GM23248 (cell line): Measurements from ENCODE around the gene MYL7. TPM values are rescaled to one million over a fixed set of nuclear protein-coding genes. Genes with fewer than 3 reads are reported as not detected.

ENCODE experiments used
- DNase-seq: peaks from one replicate; pipeline ENCODE4 v3.0.0-alpha.2; 2015
- H2AFZ ChIP-seq: fragments of 200-600 bp; sonication (generic); 2 replicates; pipeline ENCODE4 v1.6.1; 2016; ENCODE audit warnings: antibody characterized with exemption
- H3F3A ChIP-seq: fragments of 200-600 bp; sonication (generic); 2 replicates; pipeline ENCODE4 v1.6.1; 2016; ENCODE audit warnings: mild to moderate bottlenecking, antibody characterized with exemption, mixed run types; ENCODE audit not compliant: insufficient read depth
- H3K27ac ChIP-seq: fragments of 200-600 bp; sonication (generic); 2 replicates; pipeline ENCODE4 v1.5.1; 2016; ENCODE audit warnings: mild to moderate bottlenecking
- H3K27me3 ChIP-seq: fragments of 200-600 bp; sonication (generic); replicated peaks from 2 replicates; pipeline ENCODE4 v1.6.1; 2016; ENCODE audit warnings: mild to moderate bottlenecking; ENCODE audit not compliant: insufficient read depth
- H3K36me3 ChIP-seq: fragments of 200-600 bp; sonication (generic); 2 replicates; pipeline ENCODE4 v1.6.1; 2016; ENCODE audit warnings: low read depth, mild to moderate bottlenecking
- H3K4me1 ChIP-seq: fragments of 200-600 bp; sonication (generic); 2 replicates; pipeline ENCODE4 v1.6.1; 2016; ENCODE audit warnings: mild to moderate bottlenecking; ENCODE audit not compliant: insufficient read depth
- H3K4me2 ChIP-seq: fragments of 200-600 bp; sonication (generic); one replicate; pipeline ENCODE4 v1.6.1; 2016; ENCODE audit warnings: mild to moderate bottlenecking; ENCODE audit not compliant: unreplicated experiment
- H3K4me3 ChIP-seq: fragments of 200-600 bp; sonication (generic); 2 replicates; pipeline ENCODE4 v1.5.1; 2016; ENCODE audit warnings: mild to moderate bottlenecking
- H3K79me2 ChIP-seq: fragments of 200-600 bp; sonication (generic); 2 replicates; pipeline ENCODE4 v1.6.1; 2016; ENCODE audit warnings: mild to moderate bottlenecking; ENCODE audit not compliant: insufficient read depth
- H3K9ac ChIP-seq: fragments of 200-600 bp; sonication (generic); 2 replicates; pipeline ENCODE4 v1.6.1; 2016; ENCODE audit warnings: mild to moderate bottlenecking
- H3K9me2 ChIP-seq: fragments of 200-600 bp; sonication (generic); 2 replicates; pipeline ENCODE4 v1.6.1; 2016; ENCODE audit warnings: mixed run types, mild to moderate bottlenecking, moderate library complexity; ENCODE audit not compliant: insufficient read depth
- H3K9me3 ChIP-seq: fragments of 200-600 bp; sonication (generic); one replicate; pipeline ENCODE4 v1.6.1; 2017; ENCODE audit warnings: low read depth
- H4K20me1 ChIP-seq: fragments of 200-600 bp; sonication (generic); 2 replicates; pipeline ENCODE4 v1.6.0; 2016; ENCODE audit not compliant: insufficient read depth
- EZH2 ChIP-seq: fragments of 200-600 bp; sonication (generic); IDR thresholded peaks from 2 replicates; pipeline ENCODE4 v1.6.1; 2018; ENCODE audit warnings: antibody characterized with exemption, mild to moderate bottlenecking; ENCODE audit not compliant: insufficient read depth, poor library complexity, severe bottlenecking
- EZH2phosphoT487 ChIP-seq: fragments of 200-600 bp; sonication (generic); IDR thresholded peaks from 2 replicates; pipeline ENCODE4 v1.6.1; 2018; ENCODE audit warnings: antibody characterized with exemption, moderate library complexity, mild to moderate bottlenecking, low read depth; ENCODE audit not compliant: insufficient read depth
- WGBS, 2 experiments: methylation state at CpG; one replicate each; pipeline ENCODE4 v1.1.6; 2015 to 2017; ENCODE audit warnings: low lambda C conversion rate in 2 of 2, low coverage in 1 of 2; ENCODE audit errors: missing lambda C conversion rate in 2 of 2; 5-methylcytosine and 5-hydroxymethylcytosine counted together
- in situ Hi-C: fragments of 300-500 bp; cut with MboI; formaldehyde crosslinking; loops from 2 replicates; pipeline ENCODE4 v1.15.0; 2020
- polyA plus RNA-seq: library from polyadenylated mRNA; unstranded; fragments of >200 nt; fragmentation: Nextera tagmentation; extraction: Ambion mirVana; gene quantifications from 2 replicates; pipeline ENCODE4 v1.2.1, GENCODE V29; 2016
- total RNA-seq: library from RNA; depleted of rRNA; stranded (reverse); fragments of >200 nt; shearing (Covaris generic); gene quantifications from 2 replicates; pipeline ENCODE4 v1.2.3, GENCODE V29; 2014

MYL7 gene
- total and polyA plus RNA-seq, 2 experiments from 2014 or later, result not detected

DNA sequence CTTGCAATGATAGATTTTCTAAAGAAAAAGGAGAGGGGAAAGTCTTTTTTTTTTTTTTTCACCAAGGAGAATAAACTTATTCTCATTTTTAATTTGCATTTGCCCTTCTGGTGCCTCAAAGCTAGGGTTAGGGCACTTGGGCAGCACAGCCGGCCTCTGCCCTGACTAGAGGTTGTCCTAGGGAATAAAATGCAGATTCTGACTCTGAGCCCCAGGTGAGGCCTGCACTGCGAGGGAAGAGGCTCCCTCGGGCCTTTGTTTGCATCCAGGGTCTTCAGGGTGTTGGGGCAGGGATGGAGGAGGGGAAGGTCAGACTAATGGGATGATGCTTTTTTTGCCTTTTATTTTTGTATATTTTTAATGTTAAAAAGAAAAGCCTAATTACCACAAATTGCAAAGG is 7.8 kb downstream of the MYL7 start:
- WGBS, 2 experiments, result 75 to 78% methylated on average over 3 of the region's 3 CpGs
- no peak for DNase-seq
- Histone ChIP-seq H3F3A (no peaks in the 10 kb centered on the region), H3K36me3 (no peaks in the 10 kb centered on the region), H3K4me1 (peaks cover 10% of the 10 kb centered on the region; the same call in 1 of the 2 replicates), H3K4me2 (no peak overlapping the region), H3K4me3 (no peak overlapping the region), H3K27me3 (no peaks in the 10 kb centered on the region), H3K9ac (no peak overlapping the region), H4K20me1 (no peaks in the 10 kb centered on the region), H2AFZ (no peak overlapping the region), H3K9me2 (no peaks in the 10 kb centered on the region), H3K9me3 (no peaks in the 10 kb centered on the region), H3K27ac (no peak overlapping the region), H3K79me2 (no peaks in the 10 kb centered on the region)
- TF ChIP-seq EZH2phosphoT487 (no peak), EZH2 (no peak)
- in situ Hi-C loops, result no loop called here

DNA sequence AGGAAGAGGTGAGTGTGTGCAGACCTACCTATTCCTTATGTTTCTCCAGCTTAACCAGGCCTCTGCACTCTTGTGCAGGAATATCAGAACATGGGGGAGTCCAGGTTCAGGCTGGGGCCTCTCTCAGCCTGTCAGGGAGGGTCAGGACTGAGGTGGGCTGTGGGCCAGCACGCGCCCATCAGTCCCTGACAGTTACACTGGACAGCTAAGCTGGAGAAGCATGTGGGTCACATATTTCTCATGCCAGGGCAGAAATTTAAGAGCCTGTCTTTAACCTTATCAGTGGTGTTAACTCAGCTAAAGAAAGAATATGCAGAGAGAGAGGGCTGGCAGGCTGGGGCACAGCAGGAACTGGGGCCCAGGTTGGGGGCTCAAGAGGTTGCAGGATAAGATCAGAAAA is 9.1 kb downstream of the MYL7 start:
- Histone ChIP-seq H3K4me1 (peaks cover 10% of the 10 kb centered on the region; the same call in 1 of the 2 replicates), H3K27ac (no peak overlapping the region), H3K4me2 (peak overlapping the region; percentile 42), H3K9me2 (no peaks in the 10 kb centered on the region), H3F3A (no peaks in the 10 kb centered on the region), H3K4me3 (no peak overlapping the region), H4K20me1 (no peaks in the 10 kb centered on the region), H3K27me3 (no peaks in the 10 kb centered on the region), H3K36me3 (no peaks in the 10 kb centered on the region), H3K9me3 (no peaks in the 10 kb centered on the region), H3K9ac (no peak overlapping the region), H3K79me2 (no peaks in the 10 kb centered on the region), H2AFZ (peak overlapping the region; percentile 3; the same call in 1 of the 2 replicates)
- in situ Hi-C loops, result no loop called here
- no peak for TF ChIP-seq EZH2phosphoT487
- no peak for TF ChIP-seq EZH2
- 44 to 65% methylated on average over 2 of the region's 2 CpGs for WGBS, 2 experiments
- peak; percentile 29 for DNase-seq

DNA sequence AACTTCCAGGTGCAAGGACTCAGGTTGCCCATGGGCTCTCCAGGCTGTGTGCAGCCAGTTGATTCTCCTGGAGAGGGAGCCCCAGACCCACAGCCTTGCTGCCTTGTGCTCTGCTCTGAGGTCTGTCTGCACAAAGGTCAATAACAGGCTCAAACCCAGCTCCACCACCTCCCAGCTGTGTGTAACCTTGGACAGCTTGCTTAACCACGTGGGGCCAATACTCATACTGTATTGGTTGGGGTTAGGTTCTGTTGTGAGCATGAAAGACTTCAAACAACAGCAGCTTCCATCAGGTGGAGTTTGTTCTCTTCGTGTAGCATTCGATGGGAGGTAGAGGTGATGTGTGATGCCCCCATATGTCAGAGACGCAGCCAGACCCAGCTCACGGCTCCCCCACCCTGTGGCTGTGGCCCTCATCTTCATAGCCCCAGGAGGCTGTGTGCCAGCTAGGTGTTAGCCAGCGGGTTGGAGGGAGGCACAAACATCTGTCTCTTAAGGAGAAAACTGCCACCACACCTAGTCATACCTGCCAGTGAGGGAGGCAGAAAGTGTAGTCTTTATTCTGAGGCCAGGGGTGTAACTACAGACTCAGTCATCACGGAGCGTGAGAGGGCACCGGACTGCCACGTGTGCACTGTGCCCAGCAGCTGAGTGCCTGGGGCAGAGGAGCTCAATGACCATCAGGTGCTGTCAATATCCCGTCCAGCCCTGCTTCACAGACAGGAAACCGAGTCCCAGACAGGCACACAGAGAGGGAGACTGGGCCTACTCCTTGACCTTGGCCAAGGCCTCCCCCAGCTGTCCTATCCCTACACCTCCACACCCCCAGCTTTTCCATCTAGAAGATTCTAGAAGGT is 9.7 kb downstream of the MYL7 start:
- H3K9me3 ChIP-seq, result no peaks in the 10 kb centered on the region
- 75 to 79% methylated on average over 11 to 12 of the region's 12 CpGs for WGBS, 2 experiments
- H3K27me3 ChIP-seq, result no peaks in the 10 kb centered on the region
- peaks cover 10% of the 10 kb centered on the region; the same call in 1 of the 2 replicates for H3K4me1 ChIP-seq
- H3K27ac ChIP-seq, result no peak overlapping the region
- no peaks in the 10 kb centered on the region for H3K9me2 ChIP-seq
- DNase-seq, result peak; percentile 21
- H3K79me2 ChIP-seq, result no peaks in the 10 kb centered on the region
- H4K20me1 ChIP-seq, result no peaks in the 10 kb centered on the region
- no peaks in the 10 kb centered on the region for H3F3A ChIP-seq
- no peak overlapping the region for H3K9ac ChIP-seq
- H2AFZ ChIP-seq, result 0 out of 2 replicates have a peak overlapping the region, but pooled peaks have one; percentile 3
- no peak overlapping the region for H3K4me3 ChIP-seq
- TF ChIP-seq EZH2 (no peak), EZH2phosphoT487 (no peak)
- H3K36me3 ChIP-seq, result no peaks in the 10 kb centered on the region
- in situ Hi-C loops, result no loop called here
- no peak overlapping the region for H3K4me2 ChIP-seq

DNA sequence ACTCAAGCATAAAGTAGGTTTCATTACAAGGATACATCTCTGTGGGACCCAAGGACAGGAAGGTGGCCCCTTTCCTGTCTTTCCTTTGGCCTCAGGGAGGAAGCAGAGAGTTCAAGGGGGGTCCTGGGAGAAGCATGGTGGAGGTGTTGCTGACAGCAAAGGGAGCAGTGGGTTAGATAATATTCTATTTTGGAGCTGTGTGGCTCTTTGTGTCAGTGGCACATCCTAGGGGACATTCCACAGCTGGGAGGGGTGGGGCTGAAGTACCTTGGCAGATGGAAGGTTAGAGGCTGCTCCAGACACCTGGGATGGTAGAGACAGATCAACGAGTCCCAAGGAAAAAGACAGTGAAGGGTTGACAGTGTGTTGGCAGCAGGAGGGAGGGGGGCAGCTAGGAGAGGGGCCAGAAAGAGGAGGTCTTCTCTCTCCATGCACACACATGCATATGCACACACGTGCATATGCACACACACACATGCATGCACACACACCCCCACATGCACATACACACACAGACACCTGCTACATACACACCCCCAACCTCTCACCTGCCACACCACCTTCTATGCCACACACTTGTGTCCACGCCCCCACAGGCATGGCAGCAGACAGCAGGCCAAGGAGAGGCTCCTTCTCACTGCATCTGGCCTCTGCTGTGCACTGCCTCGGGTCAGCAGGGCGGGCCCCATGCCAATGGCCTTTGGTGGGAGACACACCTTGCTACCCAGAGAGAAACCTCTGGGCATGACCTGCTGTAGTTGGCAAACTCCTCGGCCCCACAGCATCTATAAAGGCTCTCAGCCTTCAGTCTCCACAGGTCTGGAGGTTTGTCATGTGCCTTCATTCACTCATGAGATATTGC is 12.2 kb downstream of the MYL7 start:
- whole genome bisulfite sequencing, 2 experiments, result 44 to 48% methylated on average over 5 to 6 of the region's 6 CpGs
- H3K4me2 ChIP-seq, result no peak overlapping the region
- H2AFZ ChIP-seq, result no peak overlapping the region
- H3K79me2 ChIP-seq, result no peaks in the 10 kb centered on the region
- H3K27ac ChIP-seq, result no peak overlapping the region
- H3F3A ChIP-seq, result no peaks in the 10 kb centered on the region
- no peak for DNase-seq
- no peaks in the 10 kb centered on the region for H4K20me1 ChIP-seq
- in situ Hi-C loops, result no loop called here
- peaks cover 10% of the 10 kb centered on the region; the same call in 1 of the 2 replicates for H3K4me1 ChIP-seq
- TF ChIP-seq EZH2phosphoT487 (no peak), EZH2 (no peak)
- H3K27me3 ChIP-seq, result no peaks in the 10 kb centered on the region
- H3K4me3 ChIP-seq, result no peak overlapping the region
- H3K9me3 ChIP-seq, result no peaks in the 10 kb centered on the region
- H3K9ac ChIP-seq, result no peak overlapping the region
- no peaks in the 10 kb centered on the region for H3K36me3 ChIP-seq
- no peaks in the 10 kb centered on the region for H3K9me2 ChIP-seq
